Omental fat pad (tissue), 4 donors: ENCODE results near the gene SCGB2A2. TPM values are rescaled to one million over a fixed set of nuclear protein-coding genes. Genes with fewer than 3 reads are reported as not detected.

Experiments
- ATAC-seq: fragments of 150-250 bp; one replicate; pipeline ENCODE4 v1.9.1; 2016; ENCODE audit warnings: mild to moderate bottlenecking, moderate library complexity; ENCODE audit not compliant: low FRiP score
- DNase-seq: peaks from one replicate; pipeline ENCODE4 v3.0.0-alpha.2; 2019; ENCODE audit warnings: low spot score
- total RNA-seq, 4 donors: library from RNA; depleted of rRNA; stranded (reverse); fragments of >200 nt; gene quantifications; one replicate each; pipeline ENCODE4 v1.1.0, GENCODE V29; 2016
- TF ChIP-seq, protein P1 (sequence below), 3 donors: fragments of 450-650 bp; IDR thresholded peaks; one replicate each; pipeline ENCODE4 v1.5.1; 2016 to 2017; ENCODE audit warnings: antibody characterized with exemption in 3 of 3, mild to moderate bottlenecking in 3 of 3, moderate library complexity in 2 of 3

Gene SCGB2A2
- not detected for total RNA-seq

DNA sequence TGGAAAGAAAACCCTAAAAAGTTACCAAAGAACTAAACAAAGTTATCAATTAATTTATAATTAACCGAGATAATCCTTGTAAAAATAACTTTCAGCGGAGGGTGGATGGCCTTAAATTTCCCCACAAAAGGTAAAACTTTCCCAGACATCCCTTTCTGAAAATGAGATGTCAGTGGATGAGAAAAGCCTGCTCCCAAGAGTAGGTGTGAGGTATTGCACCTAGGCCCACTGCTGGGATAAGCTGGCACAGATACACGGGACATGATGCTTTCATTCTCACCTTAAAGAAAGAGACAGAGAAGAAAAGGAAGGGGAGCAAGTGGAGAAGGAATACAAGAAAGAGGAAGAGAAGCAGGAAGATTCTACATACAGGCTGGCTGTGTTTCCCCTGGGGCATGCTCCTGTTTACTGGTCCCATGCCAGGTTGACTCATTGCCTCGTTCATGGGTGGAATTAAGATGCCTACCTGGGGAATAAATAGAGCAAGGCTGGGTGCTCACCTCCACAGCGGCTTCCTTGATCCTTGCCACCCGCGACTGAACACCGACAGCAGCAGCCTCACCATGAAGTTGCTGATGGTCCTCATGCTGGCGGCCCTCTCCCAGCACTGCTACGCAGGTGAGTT lies at the start of gene SCGB2A2:
TSS of gene SCGB2A2 (plus strand) at position 505 of the 625 bp plus-strand sequence. CDS start at position 564, 59 bp downstream.
- DNase-seq (no peak), ATAC-seq (no peak)
- TF ChIP-seq, protein P1, sequence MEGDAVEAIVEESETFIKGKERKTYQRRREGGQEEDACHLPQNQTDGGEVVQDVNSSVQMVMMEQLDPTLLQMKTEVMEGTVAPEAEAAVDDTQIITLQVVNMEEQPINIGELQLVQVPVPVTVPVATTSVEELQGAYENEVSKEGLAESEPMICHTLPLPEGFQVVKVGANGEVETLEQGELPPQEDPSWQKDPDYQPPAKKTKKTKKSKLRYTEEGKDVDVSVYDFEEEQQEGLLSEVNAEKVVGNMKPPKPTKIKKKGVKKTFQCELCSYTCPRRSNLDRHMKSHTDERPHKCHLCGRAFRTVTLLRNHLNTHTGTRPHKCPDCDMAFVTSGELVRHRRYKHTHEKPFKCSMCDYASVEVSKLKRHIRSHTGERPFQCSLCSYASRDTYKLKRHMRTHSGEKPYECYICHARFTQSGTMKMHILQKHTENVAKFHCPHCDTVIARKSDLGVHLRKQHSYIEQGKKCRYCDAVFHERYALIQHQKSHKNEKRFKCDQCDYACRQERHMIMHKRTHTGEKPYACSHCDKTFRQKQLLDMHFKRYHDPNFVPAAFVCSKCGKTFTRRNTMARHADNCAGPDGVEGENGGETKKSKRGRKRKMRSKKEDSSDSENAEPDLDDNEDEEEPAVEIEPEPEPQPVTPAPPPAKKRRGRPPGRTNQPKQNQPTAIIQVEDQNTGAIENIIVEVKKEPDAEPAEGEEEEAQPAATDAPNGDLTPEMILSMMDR (IDR thresholded peaks at IDR 0.05), result no peak

DNA sequence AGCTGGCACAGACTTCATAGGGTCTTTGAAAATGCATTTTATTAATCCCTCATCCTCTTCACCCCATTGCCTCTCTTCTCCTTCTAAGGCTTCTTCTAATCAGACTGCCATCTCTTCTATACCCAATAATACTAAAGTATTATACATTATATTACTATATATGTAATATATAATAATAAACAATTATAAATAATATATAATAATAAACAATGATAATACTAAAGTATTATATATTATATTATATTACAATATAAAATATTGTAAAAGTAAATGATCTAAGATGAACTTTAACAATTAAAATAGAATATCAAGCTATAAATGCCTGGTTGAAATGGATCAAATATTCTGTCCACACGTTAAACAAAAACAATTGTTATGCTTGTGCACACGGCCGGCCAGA lies 48.5 kb upstream of the SCGB2A2 start:
- ATAC-seq (no peak), DNase-seq (no peak)
- TF ChIP-seq, protein P1 (IDR thresholded peaks at IDR 0.05), result no peak

DNA sequence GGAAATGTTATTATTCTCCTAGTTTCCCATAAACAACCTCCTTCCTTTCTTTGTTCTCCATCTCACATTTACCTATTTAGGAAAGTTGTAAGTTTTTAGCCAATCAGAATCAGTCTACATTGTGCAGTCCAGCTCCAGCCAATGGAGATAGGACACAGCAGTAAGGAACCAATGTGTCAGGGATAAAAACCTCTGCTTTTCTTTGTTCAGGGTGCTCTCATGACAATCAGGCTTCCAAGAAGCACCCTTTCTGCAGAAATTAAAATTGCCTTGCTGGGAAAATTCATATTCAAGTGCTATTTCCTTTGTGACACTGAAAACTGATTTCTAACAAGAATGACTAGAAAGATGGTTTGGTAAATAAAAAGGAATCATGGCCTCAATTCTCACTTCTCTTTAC lies 46.9 kb upstream of the SCGB2A2 start:
- no peak for ATAC-seq
- no peak for DNase-seq
- TF ChIP-seq, protein P1 (IDR thresholded peaks at IDR 0.05), result no peak

DNA sequence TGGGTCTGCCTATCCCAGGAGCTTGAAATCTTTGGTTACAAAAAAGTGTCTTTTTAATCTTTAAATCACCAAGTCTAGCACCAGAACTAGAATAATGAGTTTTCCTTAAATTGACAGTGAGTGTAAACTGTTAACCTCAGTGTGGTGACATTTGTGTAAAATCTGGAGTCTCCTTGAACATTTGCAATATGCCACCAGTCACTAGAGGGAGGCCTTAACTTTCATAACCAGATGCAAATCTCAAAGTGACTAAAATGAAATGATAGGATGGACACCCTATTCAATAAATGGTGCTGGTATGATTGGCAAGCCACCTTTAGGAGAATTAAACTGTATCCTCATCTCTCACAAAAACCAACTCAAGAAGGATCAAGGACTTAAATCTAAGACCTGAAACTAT lies 36.2 kb upstream of the SCGB2A2 start:
- TF ChIP-seq, protein P1 (IDR thresholded peaks at IDR 0.05), result no peak
- ATAC-seq, result no peak

DNA sequence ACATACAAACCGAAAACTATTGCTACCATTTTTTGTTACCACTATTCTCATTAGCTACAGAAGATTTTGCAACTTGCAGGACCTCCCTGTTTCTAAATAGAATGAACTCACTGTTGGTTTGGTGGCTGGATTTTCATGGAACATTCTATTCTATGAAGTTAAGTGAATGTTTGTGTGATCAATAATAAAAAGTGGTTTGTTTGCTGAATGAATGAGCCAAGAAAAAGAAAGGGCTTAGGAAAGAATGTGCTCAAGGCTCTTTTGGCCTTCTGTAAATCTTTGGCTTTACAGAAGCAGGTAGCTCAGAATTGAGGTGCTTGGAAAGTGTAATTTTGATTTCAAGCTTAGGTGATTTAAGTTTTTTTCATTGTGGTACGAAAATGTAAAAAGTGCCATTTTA lies 33.8 kb upstream of the SCGB2A2 start:
- DNase-seq, result no peak
- ATAC-seq, result no peak
- TF ChIP-seq, protein P1 (IDR thresholded peaks at IDR 0.05), result no peak

More for the DNA sequence above, 36.2 kb upstream of the SCGB2A2 start:
- no peak for DNase-seq

DNA sequence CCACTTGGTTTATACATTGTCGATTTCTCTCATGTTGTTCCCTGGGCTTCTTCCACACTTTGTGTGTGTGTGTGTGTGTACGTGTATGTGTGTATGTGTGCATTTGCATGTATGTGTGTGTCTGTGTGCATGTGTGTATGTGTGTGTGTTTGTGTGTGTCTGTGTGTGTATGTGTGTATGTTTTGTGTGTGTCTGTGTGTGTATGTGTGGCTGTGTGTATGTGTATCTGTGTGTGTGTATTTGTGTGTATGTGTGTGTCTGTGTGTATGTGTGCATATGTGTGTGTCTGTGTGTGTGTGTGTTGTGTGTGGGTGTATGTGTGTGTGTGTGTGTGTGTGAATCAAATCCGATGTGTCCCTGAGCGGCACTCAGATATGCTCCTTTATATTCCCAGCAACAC lies 32.5 kb upstream of the SCGB2A2 start:
- TF ChIP-seq, protein P1 (IDR thresholded peaks at IDR 0.05), result no peak
- no peak for ATAC-seq
- no peak for DNase-seq

DNA sequence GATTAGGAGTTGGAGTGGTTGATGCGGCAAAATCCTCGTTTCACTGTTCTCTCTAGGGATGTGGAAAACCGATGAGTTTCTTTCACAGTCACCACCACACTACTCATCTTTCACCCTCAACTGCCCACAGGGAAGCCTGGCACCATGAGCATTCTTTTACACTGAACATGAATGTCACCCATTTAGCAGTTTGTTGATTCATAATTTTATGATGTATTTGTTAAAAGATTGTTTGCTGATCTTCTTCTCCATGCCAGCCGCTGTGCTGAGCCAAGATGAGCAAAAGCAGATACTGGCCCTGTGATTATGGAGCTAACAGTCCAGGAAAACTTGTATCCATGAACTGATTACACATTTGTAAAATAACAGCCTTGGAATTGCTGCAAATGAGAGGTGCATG lies 31.8 kb upstream of the SCGB2A2 start:
- DNase-seq (no peak), ATAC-seq (no peak)
- TF ChIP-seq, protein P1 (IDR thresholded peaks at IDR 0.05), result no peak
